ENCODE measurements around the gene GINS2. TPM values are rescaled to one million over a fixed set of nuclear protein-coding genes. Genes with fewer than 3 reads are reported as not detected.

The GINS2 gene
- total RNA-seq, 6 experiments from 2014 or later, result 11.8 to 24.6 (median 21.0) TPM

GRCh38 chr16:85716022-85716679 lies 27.4 kb upstream of the GINS2 start:
- peaks cover 13% of the 10 kb centered on the region for H3K9me3 Mint-ChIP-seq
- H3K27me3 Mint-ChIP-seq (ENCODE audit: insufficient read depth), result no peaks in the 10 kb centered on the region; the same call in 1 of the 2 replicates
- H3K36me3 Mint-ChIP-seq (ENCODE audit: low read depth), result peaks cover 21% of the 10 kb centered on the region
- DNase-seq, result no peak
- H3K4me3 Mint-ChIP-seq, result no peak overlapping the region
- H3K27ac Mint-ChIP-seq, result no peak overlapping the region
- H3K4me1 Mint-ChIP-seq (ENCODE audit: low read depth), result peaks cover 17% of the 10 kb centered on the region; the same call in 1 of the 2 replicates
- no peak for TF ChIP-seq CTCF (IDR thresholded peaks at IDR 0.05)

GRCh38 chr16:85715169-85716021 lies 26.6 kb upstream of the GINS2 start:
- H3K27ac Mint-ChIP-seq, result 0 out of 2 replicates have a peak overlapping the region, but pooled peaks have one; percentile 12
- DNase-seq, result no peak
- TF ChIP-seq CTCF (IDR thresholded peaks at IDR 0.05), result no peak
- peaks cover 12% of the 10 kb centered on the region; the same call in 1 of the 2 replicates for H3K4me1 Mint-ChIP-seq (ENCODE audit: low read depth)
- peaks cover 21% of the 10 kb centered on the region for H3K36me3 Mint-ChIP-seq (ENCODE audit: low read depth)
- H3K27me3 Mint-ChIP-seq (ENCODE audit: insufficient read depth), result peaks cover under 1% of the 10 kb centered on the region; the same call in 1 of the 2 replicates
- H3K9me3 Mint-ChIP-seq, result peaks cover 13% of the 10 kb centered on the region
- no peak overlapping the region for H3K4me3 Mint-ChIP-seq

- H3K27me3 Mint-ChIP-seq (ENCODE audit: insufficient read depth), result peaks cover 2% of the 10 kb centered on the region; the same call in 1 of the 2 replicates
- H3K36me3 Mint-ChIP-seq (ENCODE audit: low read depth), result peaks cover 21% of the 10 kb centered on the region
- H3K9me3 Mint-ChIP-seq, result peaks cover 13% of the 10 kb centered on the region
- no peak overlapping the region for H3K4me3 Mint-ChIP-seq
- TF ChIP-seq CTCF (IDR thresholded peaks at IDR 0.05), result no peak
- no peak overlapping the region for H3K27ac Mint-ChIP-seq
- no peak for DNase-seq
- peaks cover 7% of the 10 kb centered on the region; the same call in 1 of the 2 replicates for H3K4me1 Mint-ChIP-seq (ENCODE audit: low read depth)
Measured at GRCh38 chr16:85712801-85713200, 24.0 kb upstream of the GINS2 start.

- peaks cover 7% of the 10 kb centered on the region; the same call in 1 of the 2 replicates for H3K4me1 Mint-ChIP-seq (ENCODE audit: low read depth)
- H3K9me3 Mint-ChIP-seq, result peaks cover 13% of the 10 kb centered on the region
- peaks cover 2% of the 10 kb centered on the region; the same call in 1 of the 2 replicates for H3K27me3 Mint-ChIP-seq (ENCODE audit: insufficient read depth)
- H3K4me3 Mint-ChIP-seq, result no peak overlapping the region
- no peak for TF ChIP-seq CTCF (IDR thresholded peaks at IDR 0.05)
- no peak for DNase-seq
- no peak overlapping the region for H3K27ac Mint-ChIP-seq
- H3K36me3 Mint-ChIP-seq (ENCODE audit: low read depth), result peaks cover 21% of the 10 kb centered on the region
Measured at GRCh38 chr16:85711982-85712587, 23.3 kb upstream of the GINS2 start.

GRCh38 chr16:85710732-85711131 lies 22.0 kb upstream of the GINS2 start:
- Mint-ChIP-seq H3K27ac (no peak overlapping the region), H3K36me3 (ENCODE audit: low read depth) (peaks cover 26% of the 10 kb centered on the region), H3K27me3 (ENCODE audit: insufficient read depth) (peaks cover 2% of the 10 kb centered on the region; the same call in 1 of the 2 replicates), H3K4me3 (no peak overlapping the region), H3K4me1 (ENCODE audit: low read depth) (peaks cover 5% of the 10 kb centered on the region; the same call in 1 of the 2 replicates), H3K9me3 (peaks cover 13% of the 10 kb centered on the region)
- DNase-seq, result no peak
- no peak for TF ChIP-seq CTCF (IDR thresholded peaks at IDR 0.05)
